Thyroid gland (tissue), 4 donors: ENCODE measurements around the gene CKAP2. TPM values are rescaled to one million over a fixed set of nuclear protein-coding genes. Genes with fewer than 3 reads are reported as not detected.

Source experiments
- DNase-seq, 2 donors: peaks; one replicate each; pipeline ENCODE4 v3.0.0-alpha.2; 2019
- H3K27ac ChIP-seq, 3 donors: fragments of 200-600 bp; sonication (generic); 1 replicate in 2 of 3; 2 replicates in 1 of 3; pipeline ENCODE4 v1.5.1; 2016 to 2019; ENCODE audit warnings: mild to moderate bottlenecking in 1 of 3, moderate library complexity in 1 of 3
- H3K27me3 ChIP-seq: fragments of 200-600 bp; sonication (generic); one replicate; pipeline ENCODE4 v1.5.1; 2019
- H3K36me3 ChIP-seq, 2 donors: fragments of 200-600 bp; sonication (generic); one replicate each; pipeline ENCODE4 v1.5.1; 2016 to 2019
- H3K4me1 ChIP-seq, 2 donors: fragments of 200-600 bp; sonication (generic); one replicate each; pipeline ENCODE4 v1.5.1; 2017 to 2019
- H3K4me3 ChIP-seq, 3 donors: fragments of 200-600 bp; sonication (generic); replicated peaks in 1 of 3; 1 replicate in 2 of 3; 2 replicates in 1 of 3; pipeline ENCODE4 v1.5.1; 2016; ENCODE audit warnings: mild to moderate bottlenecking in 1 of 3
- H3K9me3 ChIP-seq: fragments of 200-600 bp; sonication (generic); one replicate; pipeline ENCODE4 v1.5.1; 2017
- POLR2A ChIP-seq, 2 donors: fragments of 450-650 bp; IDR thresholded peaks; one replicate each; pipeline ENCODE4 v1.6.1; 2017; ENCODE audit warnings: antibody characterized with exemption in 2 of 2, mild to moderate bottlenecking in 2 of 2, moderate library complexity in 1 of 2
- WGBS, 2 donors: methylation state at CpG; one replicate each; pipeline ENCODE4 v1.1.5; 2017; 5-methylcytosine and 5-hydroxymethylcytosine counted together
- intact Hi-C: fragments of 100-400 bp; cut with DNase I; formaldehyde crosslinking; loops from one replicate; pipeline ENCODE4 v1.15.1; 2023
- total RNA-seq, 4 donors: library from RNA; depleted of rRNA; stranded (reverse); fragments of >200 nt; gene quantifications; one replicate each; pipeline ENCODE4 v1.2.3, GENCODE V29; 2016
- TF ChIP-seq, protein P1 (sequence below), 6 experiments: fragments of 200-600 bp in 3 of 6; fragments of 450-650 bp in 3 of 6; sonication (generic) in 3 of 6; IDR thresholded peaks; one replicate each; pipeline ENCODE4 v1.5.1; 2016 to 2019; ENCODE audit warnings: antibody characterized with exemption in 6 of 6, mild to moderate bottlenecking in 2 of 6, inconsistent platforms in 1 of 6, moderate library complexity in 1 of 6

Gene CKAP2
- total RNA-seq, 4 donors from 2014 or later, result 8.7 to 14.3 (median 11.4) TPM

DNA sequence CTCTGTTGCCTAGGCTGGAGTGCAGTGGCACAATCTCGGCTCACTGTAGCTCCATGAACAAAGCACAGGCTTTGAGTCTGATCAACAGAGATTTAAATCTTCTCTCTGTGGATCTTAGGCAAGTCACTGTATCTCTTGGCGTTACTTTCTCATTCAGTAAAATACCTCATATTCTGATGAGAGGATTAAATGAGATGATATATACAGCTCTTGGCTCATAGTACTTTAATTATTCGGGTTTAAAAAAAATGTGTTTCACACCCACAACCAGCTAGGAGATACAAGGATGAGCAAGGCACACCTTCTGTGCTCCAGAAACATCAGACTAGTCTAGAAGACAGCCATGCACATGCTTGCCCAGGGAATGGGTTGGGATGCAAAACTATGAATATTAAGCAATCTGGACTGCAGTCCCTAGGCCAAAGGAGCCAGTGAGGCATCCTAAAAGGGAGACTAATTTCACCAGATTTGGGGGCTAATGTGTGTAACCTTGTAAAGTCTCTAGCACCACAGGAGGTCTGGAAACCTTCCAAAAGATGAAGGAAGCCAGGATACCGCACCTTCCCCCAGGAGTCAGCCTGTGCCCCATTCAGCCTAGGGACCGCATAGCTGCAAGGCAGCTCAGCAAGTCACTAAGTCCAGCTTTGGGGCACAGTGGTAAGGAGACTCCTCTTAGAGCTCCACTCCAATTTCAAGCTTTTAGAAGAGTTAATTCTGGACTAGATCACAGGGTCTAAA lies 7.3 kb upstream of the CKAP2 start:
- peaks cover 13 to 20% of the 10 kb centered on the region in 2 donors for H3K4me1 ChIP-seq
- no peaks in the 10 kb centered on the region for H3K36me3 ChIP-seq
- WGBS, 2 donors, result 82 to 83% methylated on average over 5 of the region's 5 CpGs
- DNase-seq, result no peak
- H3K4me3 ChIP-seq, result no peak overlapping the region
- no peaks in the 10 kb centered on the region for H3K27me3 ChIP-seq
- intact Hi-C loops, result no loop called here
- TF ChIP-seq POLR2A (IDR thresholded peaks at IDR 0.05), result no peak
- TF ChIP-seq, protein P1, sequence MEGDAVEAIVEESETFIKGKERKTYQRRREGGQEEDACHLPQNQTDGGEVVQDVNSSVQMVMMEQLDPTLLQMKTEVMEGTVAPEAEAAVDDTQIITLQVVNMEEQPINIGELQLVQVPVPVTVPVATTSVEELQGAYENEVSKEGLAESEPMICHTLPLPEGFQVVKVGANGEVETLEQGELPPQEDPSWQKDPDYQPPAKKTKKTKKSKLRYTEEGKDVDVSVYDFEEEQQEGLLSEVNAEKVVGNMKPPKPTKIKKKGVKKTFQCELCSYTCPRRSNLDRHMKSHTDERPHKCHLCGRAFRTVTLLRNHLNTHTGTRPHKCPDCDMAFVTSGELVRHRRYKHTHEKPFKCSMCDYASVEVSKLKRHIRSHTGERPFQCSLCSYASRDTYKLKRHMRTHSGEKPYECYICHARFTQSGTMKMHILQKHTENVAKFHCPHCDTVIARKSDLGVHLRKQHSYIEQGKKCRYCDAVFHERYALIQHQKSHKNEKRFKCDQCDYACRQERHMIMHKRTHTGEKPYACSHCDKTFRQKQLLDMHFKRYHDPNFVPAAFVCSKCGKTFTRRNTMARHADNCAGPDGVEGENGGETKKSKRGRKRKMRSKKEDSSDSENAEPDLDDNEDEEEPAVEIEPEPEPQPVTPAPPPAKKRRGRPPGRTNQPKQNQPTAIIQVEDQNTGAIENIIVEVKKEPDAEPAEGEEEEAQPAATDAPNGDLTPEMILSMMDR (IDR thresholded peaks at IDR 0.05), result no peak
- no peaks in the 10 kb centered on the region for H3K9me3 ChIP-seq
- H3K27ac ChIP-seq, result no peak overlapping the region

DNA sequence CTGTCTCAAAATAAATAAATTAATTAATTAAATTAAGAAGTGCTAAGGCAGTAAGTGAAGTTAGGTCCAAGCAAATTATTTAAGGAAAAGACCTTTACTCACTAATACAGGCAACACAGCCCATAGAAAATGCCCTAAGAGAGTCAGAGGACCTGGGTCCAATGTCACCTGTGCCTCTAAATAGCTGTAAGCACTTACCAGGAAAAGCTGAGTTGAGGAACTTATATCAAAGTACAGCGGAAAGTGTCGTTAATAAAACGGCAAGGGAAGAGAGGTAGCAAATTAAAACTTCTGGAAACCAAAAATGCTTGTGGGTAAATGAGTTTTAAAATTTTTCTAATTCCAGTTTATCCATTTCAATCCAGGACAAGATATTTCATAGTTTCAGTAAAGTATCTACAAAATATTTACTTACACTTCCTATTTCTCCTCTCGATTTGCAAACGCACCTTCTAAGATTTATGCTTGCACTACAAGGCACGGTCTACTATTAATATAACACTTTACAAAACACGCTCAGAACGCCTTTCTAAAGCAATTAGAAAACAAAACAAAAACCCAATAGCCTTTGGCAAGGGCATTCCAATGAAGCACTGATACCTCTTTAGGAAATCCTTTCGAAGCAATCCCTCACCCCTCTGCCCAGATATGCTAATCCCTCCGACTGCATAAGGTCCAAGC lies 5.8 kb upstream of the CKAP2 start:
- intact Hi-C loops, result no loop called here
- TF ChIP-seq POLR2A (IDR thresholded peaks at IDR 0.05), result no peak
- TF ChIP-seq, protein P1 (IDR thresholded peaks at IDR 0.05), result no peak
- H3K27ac ChIP-seq, result peak overlapping the region; percentile 90 to 94 (median 93)
- no peaks in the 10 kb centered on the region for H3K27me3 ChIP-seq
- H3K4me1 ChIP-seq, result peaks cover 15 to 24% of the 10 kb centered on the region in 2 donors
- H3K4me3 ChIP-seq, result peak overlapping the region; percentile 31 to 73 (median 46)
- no peaks in the 10 kb centered on the region for H3K36me3 ChIP-seq
- 7 to 10% methylated on average over 10 of the region's 10 CpGs for WGBS, 2 donors
- no peaks in the 10 kb centered on the region for H3K9me3 ChIP-seq
- no peak for DNase-seq

- intact Hi-C loops, result no loop called here
- peak within 1 kb of the TSS; percentile 31 to 73 (median 46) for H3K4me3 ChIP-seq
- H3K9me3 ChIP-seq, result no peaks in the 10 kb centered on the region
- H3K27me3 ChIP-seq, result no peaks in the 10 kb centered on the region
- peak within 1 kb of the TSS; percentile 90 to 94 (median 93) for H3K27ac ChIP-seq
- no peaks in the 10 kb centered on the region for H3K36me3 ChIP-seq
- peak; percentile 95 to 97 for DNase-seq
- TF ChIP-seq, protein P1 (IDR thresholded peaks at IDR 0.05), result peak; percentile 70 to 100 (median 100)
- peak in 1 of 2 donors; percentile 82 for TF ChIP-seq POLR2A (IDR thresholded peaks at IDR 0.05)
- WGBS, 2 donors, result 0 to 2% methylated on average over 17 to 39 of the region's 105 CpGs
- H3K4me1 ChIP-seq, result peaks cover 18 to 26% of the 10 kb centered on the region in 2 donors
Observed at GRCh38 chr13:52450012-52450792, 5.1 kb upstream of the CKAP2 start, which contains the start of gene VPS36. Gene VPS36, minus strand, starts transcription at chr13:52450634. Its CDS starts 40 bp downstream, at chr13:52450594.

DNA sequence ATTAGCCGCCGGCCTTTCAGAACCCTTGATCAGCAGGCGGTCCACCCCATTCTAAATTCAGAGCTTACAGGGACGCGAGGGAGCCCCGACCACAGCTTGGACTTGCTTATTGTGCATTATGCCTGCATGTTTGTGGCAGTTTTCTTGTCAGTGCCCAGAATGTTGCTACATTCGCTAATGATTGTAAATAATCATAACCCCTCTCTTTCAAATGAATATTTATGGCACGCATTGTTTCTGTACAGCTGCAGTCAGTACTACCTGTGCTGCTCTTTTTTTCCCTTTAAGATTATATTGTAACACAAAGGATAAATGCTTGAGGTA lies 4.5 kb upstream of the CKAP2 start:
- 8 to 23% methylated on average over 3 to 8 of the region's 8 CpGs for whole genome bisulfite sequencing, 2 donors
- H3K27ac ChIP-seq, result no peak overlapping the region
- H3K9me3 ChIP-seq, result no peaks in the 10 kb centered on the region
- peaks cover 18 to 26% of the 10 kb centered on the region in 2 donors for H3K4me1 ChIP-seq
- TF ChIP-seq, protein P1 (IDR thresholded peaks at IDR 0.05), result peak in 1 of 6 experiments; percentile 38
- no peak for TF ChIP-seq POLR2A (IDR thresholded peaks at IDR 0.05)
- no peak overlapping the region for H3K4me3 ChIP-seq
- H3K27me3 ChIP-seq, result no peaks in the 10 kb centered on the region
- no peak for DNase-seq
- H3K36me3 ChIP-seq, result no peaks in the 10 kb centered on the region
- intact Hi-C loops, result no loop called here
